ENCODE results near the gene ANP32E.
"Not testable (repeated sequence)": the region's sequence is repeated elsewhere in the genome, so short reads cannot be mapped to it uniquely, and the experiment has no call there.

ANP32E gene

DNA sequence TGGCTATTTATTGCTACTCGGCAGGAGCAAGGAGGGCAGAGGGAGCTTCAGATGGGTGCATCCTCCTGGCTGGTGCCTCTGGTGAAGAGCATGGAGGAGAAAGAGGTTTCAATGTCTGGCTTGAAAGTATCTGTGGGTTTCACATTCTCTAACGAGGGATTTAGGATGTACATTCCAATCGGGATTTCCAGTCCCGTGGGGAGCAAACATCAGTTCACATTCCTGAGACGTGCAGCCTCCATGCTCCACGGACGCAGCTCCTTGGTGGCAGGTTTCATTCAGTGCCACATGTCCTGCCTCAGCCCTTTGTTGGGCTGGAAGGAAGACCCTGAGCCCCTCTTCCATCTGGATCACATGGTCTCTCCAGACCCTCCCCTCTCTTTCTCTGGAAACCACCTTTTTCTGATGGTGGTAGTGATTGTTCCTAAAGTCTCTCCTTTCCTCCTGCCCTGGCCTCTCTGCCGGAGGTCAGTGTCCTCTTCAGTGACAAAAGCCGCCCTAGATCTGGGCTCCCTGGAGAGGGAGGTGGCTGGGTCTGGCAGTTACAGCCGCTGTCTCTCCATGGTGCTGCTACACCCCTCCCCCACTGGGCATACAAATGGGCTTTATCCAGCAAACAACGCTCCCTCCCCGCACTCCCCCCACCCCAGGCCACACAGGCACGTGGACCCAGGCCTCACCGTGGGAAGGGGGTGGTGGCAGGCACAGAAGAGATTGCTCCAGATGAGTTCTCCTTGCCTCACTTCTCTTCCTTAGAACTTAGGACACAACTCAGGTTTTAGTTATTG, 20.8 kb upstream of the ANP32E start:
- DNase-seq: no peak

GRCh38 chr1:150256198-150256553, 20.3 kb upstream of the ANP32E start:
- no peak for DNase-seq

DNA sequence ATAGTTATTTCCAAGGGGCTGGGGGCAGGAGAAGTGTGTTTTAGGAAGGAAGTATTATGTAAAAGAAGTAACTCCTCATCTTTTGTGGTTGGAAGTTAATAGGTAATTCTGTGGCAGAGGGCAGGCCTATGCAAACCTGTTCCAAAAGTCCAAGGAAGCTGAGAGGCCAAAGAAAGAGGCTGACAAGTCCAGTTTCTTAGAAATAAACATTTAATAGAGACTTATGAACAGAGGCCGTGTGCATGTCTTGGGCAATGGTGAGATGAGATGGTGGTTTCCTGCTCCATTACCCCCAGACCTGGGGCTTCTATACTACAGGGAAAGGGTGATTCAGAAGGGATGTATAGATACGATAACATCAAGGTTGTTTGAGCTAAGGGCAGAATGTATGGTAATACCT, 14.0 kb upstream of the ANP32E start:
- no peak for DNase-seq

DNA sequence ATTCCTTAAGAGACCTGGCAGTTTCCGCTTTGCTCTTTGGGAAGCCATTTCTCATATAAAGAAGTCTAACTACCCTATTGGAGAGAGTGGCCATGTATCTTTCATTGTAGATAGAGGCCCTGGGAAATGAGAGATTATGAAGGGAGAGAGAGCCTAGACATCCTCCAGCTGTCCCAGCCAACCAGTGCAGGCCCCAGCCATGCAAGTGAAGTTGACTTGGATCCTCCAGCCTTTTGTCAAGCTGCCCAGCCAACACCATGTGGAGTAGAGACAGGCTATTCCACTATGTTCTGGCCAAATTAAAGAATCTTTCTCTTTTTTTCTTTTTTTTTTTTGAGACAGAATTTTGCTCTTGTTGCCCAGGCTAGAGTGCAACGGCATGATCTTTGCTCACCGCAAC, 7.1 kb upstream of the ANP32E start:
- DNase-seq: no peak

GRCh38 chr1:150237746-150238145, 1.8 kb upstream of the ANP32E start:
- no peak for DNase-seq

DNA sequence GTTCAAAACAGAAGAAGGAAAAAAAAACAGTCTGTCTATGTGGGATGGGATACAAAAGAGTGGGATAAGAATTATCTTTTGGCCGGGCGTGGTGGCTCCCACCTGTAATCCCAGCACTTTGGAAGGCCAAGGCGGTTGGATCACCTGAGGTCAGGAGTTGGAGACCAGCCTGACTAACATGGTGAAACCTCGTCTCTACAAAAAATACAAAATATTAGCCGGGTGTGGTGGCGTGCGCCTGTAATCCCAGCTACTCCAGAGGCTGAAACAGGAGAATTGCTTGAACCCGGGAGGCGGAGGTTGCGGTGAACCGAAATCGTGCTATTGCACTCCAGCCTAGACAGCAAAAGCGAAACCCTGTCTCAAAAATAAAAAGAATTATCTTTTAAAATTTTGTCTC, 1.3 kb upstream of the ANP32E start:
- DNase-seq: not testable (repeated sequence)

GRCh38 chr1:150236614-150237100, 745 bp upstream of the ANP32E start:
- no peak for DNase-seq

- DNase-seq: peak; percentile 39
These were observed 539 bp downstream of the ANP32E start for GRCh38 chr1:150235294-150235851.

DNA sequence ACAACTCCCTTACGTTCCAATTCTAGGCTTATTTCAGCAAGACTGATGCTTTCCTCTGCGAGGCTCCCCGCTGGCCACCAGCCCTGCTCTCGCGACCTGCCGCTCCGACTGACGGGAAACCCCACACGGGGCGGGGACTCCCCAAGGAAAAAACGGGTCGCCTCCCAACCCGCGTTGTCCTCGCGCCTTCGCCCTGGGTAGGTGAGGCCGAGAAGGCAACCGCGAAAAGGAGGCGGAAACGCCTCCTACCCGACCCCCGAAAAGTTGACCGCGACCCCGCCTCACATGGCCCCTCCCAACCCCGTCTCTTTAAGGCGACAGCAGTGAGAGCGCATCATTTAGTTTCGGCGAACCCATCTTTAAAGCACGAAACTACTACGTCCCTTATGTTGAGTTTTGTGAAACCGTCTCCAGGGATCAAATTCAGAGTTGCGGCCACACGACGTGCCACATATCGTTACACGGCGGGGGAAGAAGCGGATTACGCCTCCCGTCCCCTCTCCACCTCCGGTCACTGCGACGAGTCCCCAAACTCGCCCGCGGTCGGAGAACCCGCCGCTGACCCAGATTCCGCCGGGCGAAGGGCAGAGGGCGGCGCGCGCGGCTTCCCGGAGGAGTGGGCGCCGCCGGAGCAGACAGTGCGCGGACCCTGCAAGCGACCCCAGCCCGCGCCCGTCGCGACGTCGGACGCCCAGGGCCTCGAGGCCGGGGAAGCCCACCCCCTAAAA, 1.2 kb downstream of the ANP32E start:
- peak; percentile 90 for DNase-seq

DNA sequence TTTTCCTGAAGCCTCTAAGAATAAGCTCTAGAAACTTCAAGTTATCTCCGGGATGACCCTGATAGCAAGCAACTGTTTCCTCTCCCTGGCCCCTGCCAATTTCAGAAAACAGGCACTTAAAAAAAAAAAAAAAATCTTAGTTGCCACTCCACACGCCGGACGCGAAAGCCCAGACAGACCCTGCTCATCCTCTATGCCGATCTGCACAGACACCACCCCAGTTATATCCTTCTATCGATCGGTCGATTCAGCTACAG, 1.7 kb downstream of the ANP32E start:
- no peak for DNase-seq

- no peak for DNase-seq
These were observed 2.3 kb downstream of the ANP32E start for GRCh38 chr1:150233359-150234308.

- DNase-seq: not testable (repeated sequence)
These were observed 3.0 kb downstream of the ANP32E start for GRCh38 chr1:150232921-150233320.

- DNase-seq: not testable (repeated sequence)
These were observed 7.7 kb downstream of the ANP32E start for GRCh38 chr1:150228246-150228645.

- DNase-seq: no peak
These were observed 8.7 kb downstream of the ANP32E start for GRCh38 chr1:150227228-150227627.

GRCh38 chr1:150226486-150226885, 9.4 kb downstream of the ANP32E start:
- DNase-seq: no peak

DNA sequence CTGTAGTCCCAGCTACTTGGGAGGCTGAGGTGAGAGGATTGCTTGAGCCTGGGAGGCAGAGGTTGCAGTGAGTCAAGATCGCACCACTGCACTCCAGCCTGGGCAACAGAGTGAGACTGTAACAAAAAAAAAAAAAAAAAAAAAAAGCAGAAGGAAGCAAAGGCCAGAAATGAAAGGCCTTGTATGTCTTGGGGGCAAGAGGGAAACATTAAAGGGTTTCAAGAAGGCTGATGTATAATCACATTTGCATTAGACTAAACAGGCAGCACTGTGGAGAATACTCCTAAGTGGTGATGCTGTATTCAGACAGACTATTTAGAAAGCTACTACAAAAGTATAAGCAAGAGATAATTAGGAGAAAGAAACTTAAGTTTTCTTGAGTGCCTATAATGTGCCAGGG, 10.4 kb downstream of the ANP32E start:
- DNase-seq: no peak

GRCh38 chr1:150224983-150225382, 10.9 kb downstream of the ANP32E start:
- DNase-seq: no peak

- peak; percentile 43 for DNase-seq
These were observed 14.4 kb downstream of the ANP32E start for GRCh38 chr1:150221552-150221951.

- DNase-seq: not testable (repeated sequence)
These were observed 20.1 kb downstream of the ANP32E start for GRCh38 chr1:150215855-150216254.

DNA sequence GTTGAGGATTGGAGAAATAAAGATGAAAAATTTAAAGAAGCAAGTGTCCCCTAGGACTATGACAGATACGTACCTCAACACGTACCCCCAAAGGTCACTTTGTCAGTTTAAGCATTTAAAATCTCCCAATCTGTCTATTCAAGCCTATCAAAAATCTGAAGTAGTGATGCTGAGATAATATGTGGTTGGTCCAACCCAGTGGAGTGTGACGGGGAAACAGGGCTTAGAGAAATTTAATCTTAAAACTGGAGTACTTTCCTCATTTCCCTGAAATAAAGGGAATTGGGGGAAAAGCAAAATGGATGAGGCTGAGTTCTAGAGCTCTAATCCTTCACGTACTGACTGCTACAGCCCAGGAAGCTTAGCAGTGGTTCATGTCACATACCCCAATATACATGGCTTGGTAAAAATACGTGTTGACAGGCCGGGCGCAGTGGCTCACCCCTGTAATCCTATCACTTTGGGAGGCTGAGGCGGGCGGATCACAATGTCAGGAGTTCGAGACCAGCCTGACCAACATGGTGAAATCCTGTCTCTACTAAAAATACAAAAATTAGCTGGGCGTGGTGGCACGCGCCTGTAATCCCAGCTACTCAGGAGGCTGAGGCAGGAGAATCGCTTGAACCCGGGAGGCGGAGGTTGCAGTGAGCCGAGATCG, 21.7 kb downstream of the ANP32E start:
- DNase-seq: not testable (repeated sequence)

DNA sequence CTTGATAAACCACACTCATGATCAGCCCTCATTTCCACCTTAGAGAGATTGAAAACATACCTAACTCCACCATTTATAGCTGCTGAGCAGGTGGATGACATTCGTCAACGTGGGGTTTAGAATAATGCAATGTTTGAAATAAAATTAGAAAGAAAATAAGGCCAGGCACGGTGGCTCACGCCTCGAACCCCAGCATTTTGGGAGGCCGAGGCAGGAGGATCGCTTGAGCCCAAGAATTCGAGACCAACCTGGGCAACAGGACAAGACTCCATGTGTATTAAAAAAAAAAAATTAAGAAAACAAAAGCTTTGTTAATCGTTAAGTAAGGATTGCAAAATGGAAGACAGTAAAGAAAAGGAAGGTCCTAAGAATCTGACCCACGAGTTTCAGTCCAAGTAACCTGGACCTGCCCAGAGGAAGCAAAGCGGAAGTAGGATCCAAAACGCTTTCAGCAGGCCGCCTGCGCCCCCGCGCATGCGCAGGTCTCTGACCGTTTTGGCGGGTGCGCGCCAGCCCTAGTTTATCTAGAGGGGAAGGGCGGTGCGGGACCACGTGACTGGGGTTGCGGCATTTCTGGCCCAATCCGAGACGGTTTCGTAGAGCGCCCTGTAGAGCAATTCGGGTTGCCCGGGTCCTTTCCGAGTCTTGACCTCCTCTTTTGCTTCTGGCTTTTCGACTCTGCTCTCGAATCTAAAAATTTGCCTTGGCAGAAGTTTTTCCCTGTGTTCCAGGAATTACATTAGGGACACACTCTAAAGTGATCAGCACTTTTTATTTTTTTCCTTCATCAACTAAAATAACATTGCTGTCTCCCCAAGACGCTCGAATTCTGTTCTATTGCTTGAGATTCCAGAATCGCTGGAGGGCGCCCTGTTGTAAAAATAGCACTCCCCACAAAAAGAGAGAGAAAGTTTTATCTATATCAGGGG, 22.5 kb downstream of the ANP32E start:
- peak; percentile 88 for DNase-seq

Measured in RPMI8226 (cell line).